ENCODE measurements around the gene SYT9.

Gene SYT9

GRCh38 chr11:7416080-7416479 is 164.4 kb downstream of the SYT9 start:
- no peak for TF ChIP-seq CTCF (IDR thresholded peaks at IDR 0.05; ENCODE audit: low read depth, low read length, missing control alignments)
- no peak for DNase-seq (ENCODE audit: extremely low read depth, low read depth)
- H3K4me3 ChIP-seq (replicated peaks; ENCODE audit: low read depth, low read length): no peak overlapping the region

GRCh38 chr11:7417328-7417727 is 165.6 kb downstream of the SYT9 start:
- DNase-seq (ENCODE audit: extremely low read depth, low read depth): no peak
- no peak for TF ChIP-seq CTCF (IDR thresholded peaks at IDR 0.05; ENCODE audit: low read depth, low read length, missing control alignments)
- H3K4me3 ChIP-seq (replicated peaks; ENCODE audit: low read depth, low read length): no peak overlapping the region

- no peak for TF ChIP-seq CTCF (IDR thresholded peaks at IDR 0.05; ENCODE audit: low read depth, low read length, missing control alignments)
- DNase-seq (ENCODE audit: extremely low read depth, low read depth): no peak
Observed at GRCh38 chr11:7418061-7418460, 166.4 kb downstream of the SYT9 start.

GRCh38 chr11:7418906-7419305 is 167.2 kb downstream of the SYT9 start:
- no peak overlapping the region for H3K4me3 ChIP-seq (replicated peaks; ENCODE audit: low read depth, low read length)
- no peak for TF ChIP-seq CTCF (IDR thresholded peaks at IDR 0.05; ENCODE audit: low read depth, low read length, missing control alignments)
- no peak for DNase-seq (ENCODE audit: extremely low read depth, low read depth)

More at GRCh38 chr11:7418061-7418460, 166.4 kb downstream of the SYT9 start:
- H3K4me3 ChIP-seq (replicated peaks; ENCODE audit: low read depth, low read length): no peak overlapping the region

GRCh38 chr11:7421136-7421535 is 169.4 kb downstream of the SYT9 start:
- TF ChIP-seq CTCF (IDR thresholded peaks at IDR 0.05; ENCODE audit: low read depth, low read length, missing control alignments): no peak
- no peak overlapping the region for H3K4me3 ChIP-seq (replicated peaks; ENCODE audit: low read depth, low read length)
- DNase-seq (ENCODE audit: extremely low read depth, low read depth): no peak

- no peak for DNase-seq (ENCODE audit: extremely low read depth, low read depth)
- no peak overlapping the region for H3K4me3 ChIP-seq (replicated peaks; ENCODE audit: low read depth, low read length)
- TF ChIP-seq CTCF (IDR thresholded peaks at IDR 0.05; ENCODE audit: low read depth, low read length, missing control alignments): no peak
Observed at GRCh38 chr11:7422544-7423331, 171.0 kb downstream of the SYT9 start.

- no peak for DNase-seq (ENCODE audit: extremely low read depth, low read depth)
- H3K4me3 ChIP-seq (replicated peaks; ENCODE audit: low read depth, low read length): no peak overlapping the region
- no peak for TF ChIP-seq CTCF (IDR thresholded peaks at IDR 0.05; ENCODE audit: low read depth, low read length, missing control alignments)
Observed at GRCh38 chr11:7423946-7424345, 172.2 kb downstream of the SYT9 start.
